Fibroblast of pulmonary artery (primary cell): ENCODE results near the gene CASZ1.

ENCODE experiments used
- DNase-seq: peaks from one replicate; pipeline ENCODE4 v3.0.0-alpha.2; 2010; ENCODE audit warnings: low read depth
- H3K4me3 ChIP-seq: replicated peaks from 2 replicates; pipeline ENCODE4 v1.5.1; 2011; ENCODE audit warnings: low read depth, mild to moderate bottlenecking, control low read depth, low read length, moderate library complexity
- TF ChIP-seq, protein P1 (sequence below): IDR thresholded peaks from 2 replicates; pipeline ENCODE4 v1.5.1; 2011; ENCODE audit warnings: mild to moderate bottlenecking, control low read depth, low read length, inconsistent platforms; ENCODE audit errors: missing control alignments

The CASZ1 gene

DNA sequence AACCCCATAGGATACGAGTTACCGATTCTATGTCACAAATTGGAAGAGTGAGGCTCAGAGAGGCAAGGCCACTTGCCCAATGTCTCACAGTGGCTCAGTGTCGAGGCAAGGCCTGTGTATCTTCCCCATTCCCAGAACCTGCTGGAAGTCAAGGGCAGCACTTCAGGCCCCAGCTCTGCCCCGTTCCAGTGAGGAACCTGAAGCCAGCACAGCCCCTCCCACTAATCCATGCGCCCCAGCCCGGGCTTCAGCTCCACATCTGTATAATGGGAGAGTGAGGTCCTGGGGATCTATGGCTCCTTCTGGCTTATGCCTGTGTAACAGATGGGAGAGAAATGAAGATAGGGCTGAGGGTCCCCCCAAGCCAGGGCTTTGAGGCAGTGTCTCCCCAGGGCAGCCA lies 56.3 kb downstream of the CASZ1 start:
- H3K4me3 ChIP-seq: no peak overlapping the region
- TF ChIP-seq, protein P1, sequence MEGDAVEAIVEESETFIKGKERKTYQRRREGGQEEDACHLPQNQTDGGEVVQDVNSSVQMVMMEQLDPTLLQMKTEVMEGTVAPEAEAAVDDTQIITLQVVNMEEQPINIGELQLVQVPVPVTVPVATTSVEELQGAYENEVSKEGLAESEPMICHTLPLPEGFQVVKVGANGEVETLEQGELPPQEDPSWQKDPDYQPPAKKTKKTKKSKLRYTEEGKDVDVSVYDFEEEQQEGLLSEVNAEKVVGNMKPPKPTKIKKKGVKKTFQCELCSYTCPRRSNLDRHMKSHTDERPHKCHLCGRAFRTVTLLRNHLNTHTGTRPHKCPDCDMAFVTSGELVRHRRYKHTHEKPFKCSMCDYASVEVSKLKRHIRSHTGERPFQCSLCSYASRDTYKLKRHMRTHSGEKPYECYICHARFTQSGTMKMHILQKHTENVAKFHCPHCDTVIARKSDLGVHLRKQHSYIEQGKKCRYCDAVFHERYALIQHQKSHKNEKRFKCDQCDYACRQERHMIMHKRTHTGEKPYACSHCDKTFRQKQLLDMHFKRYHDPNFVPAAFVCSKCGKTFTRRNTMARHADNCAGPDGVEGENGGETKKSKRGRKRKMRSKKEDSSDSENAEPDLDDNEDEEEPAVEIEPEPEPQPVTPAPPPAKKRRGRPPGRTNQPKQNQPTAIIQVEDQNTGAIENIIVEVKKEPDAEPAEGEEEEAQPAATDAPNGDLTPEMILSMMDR: no peak
- no peak for DNase-seq

DNA sequence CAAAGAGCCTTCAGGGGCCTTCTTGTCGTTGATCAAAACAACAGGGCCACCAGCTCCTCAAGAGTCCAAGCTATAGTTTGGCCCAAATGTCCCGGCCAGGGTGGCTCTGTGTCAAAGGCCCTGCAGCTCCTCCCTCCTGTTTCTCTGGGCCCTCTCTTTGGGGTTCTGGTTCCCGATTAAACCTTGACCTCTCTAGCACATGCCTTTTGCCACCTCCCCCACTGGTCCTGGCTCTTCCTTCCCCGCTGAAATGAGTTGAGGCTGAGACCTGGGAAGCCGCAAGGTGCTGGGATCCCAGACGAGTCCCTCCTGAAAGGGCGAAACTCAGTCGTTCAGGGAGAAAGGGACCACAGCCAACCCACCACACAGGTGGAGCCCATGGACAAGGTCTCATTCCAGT lies 56.9 kb downstream of the CASZ1 start:
- no peak for DNase-seq
- H3K4me3 ChIP-seq: no peak overlapping the region
- TF ChIP-seq, protein P1: no peak

DNA sequence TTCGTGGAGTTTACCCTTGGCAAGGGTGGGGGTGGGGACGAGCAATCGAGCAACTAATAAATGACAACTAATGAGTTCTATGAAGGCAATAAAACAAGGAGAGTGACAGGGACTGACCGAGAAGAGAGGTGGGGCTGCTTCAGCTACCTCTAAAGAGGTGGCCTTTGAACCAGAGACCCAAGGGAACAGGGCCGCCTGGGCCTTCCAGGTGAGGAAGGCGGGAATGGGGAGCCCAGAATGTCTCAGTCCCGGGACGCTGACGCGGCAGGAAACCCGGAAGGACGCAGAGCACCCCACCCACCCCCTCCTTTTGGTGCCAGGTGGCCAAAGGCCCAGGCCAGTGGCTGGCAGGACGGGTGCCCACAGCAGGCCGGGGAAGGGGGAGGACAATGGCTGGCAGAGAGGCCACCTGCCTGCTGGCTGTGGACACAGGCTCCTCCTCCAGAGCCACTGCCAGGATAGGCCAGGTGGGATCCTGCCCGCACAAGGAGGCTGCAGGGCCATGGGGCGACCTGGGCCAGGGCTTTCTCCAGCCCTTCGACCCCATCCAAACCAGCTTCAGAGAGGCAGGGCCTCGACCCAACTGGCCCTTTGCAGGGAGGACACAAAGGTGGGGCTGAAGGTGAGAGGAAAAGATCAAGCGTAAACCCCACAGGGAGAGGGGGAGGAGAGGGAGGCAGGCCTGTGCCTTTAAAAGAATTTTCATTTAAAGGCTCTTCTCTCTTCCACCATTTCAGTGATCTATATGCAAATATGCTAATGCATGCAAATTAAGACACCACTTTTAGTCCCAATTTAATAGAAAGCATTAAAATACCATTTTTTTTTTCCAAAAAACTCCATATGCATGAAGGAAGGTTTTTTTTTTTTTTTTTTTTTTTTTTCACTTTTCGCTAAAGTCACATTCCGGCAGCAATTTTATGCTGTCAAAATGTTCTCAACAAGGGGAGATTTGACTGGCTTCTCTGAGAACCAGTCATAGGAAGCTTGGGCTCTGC lies 58.1 kb downstream of the CASZ1 start:
- DNase-seq: no peak
- TF ChIP-seq, protein P1: no peak
- H3K4me3 ChIP-seq: no peak overlapping the region

DNA sequence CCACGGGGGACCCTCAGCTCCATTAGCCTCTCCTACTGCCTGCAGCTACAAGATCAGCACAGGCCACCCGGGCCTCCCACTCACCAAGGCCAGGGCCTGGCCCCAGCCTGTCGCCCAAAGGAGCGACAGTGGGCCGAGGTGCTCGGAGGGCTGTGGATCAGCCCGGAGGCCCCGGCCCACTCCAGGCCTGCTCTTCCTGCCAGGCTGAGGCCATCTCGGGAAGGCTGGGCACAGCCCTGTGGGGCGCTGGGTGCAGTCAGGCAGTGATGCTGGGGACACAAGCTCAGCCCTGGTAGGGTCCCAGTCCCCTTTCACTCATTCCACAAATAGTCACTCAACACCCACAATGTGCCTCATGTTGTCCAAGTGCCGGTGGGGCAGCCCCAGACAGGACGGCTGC lies 58.8 kb downstream of the CASZ1 start:
- H3K4me3 ChIP-seq: no peak overlapping the region
- DNase-seq: no peak
- TF ChIP-seq, protein P1: no peak

DNA sequence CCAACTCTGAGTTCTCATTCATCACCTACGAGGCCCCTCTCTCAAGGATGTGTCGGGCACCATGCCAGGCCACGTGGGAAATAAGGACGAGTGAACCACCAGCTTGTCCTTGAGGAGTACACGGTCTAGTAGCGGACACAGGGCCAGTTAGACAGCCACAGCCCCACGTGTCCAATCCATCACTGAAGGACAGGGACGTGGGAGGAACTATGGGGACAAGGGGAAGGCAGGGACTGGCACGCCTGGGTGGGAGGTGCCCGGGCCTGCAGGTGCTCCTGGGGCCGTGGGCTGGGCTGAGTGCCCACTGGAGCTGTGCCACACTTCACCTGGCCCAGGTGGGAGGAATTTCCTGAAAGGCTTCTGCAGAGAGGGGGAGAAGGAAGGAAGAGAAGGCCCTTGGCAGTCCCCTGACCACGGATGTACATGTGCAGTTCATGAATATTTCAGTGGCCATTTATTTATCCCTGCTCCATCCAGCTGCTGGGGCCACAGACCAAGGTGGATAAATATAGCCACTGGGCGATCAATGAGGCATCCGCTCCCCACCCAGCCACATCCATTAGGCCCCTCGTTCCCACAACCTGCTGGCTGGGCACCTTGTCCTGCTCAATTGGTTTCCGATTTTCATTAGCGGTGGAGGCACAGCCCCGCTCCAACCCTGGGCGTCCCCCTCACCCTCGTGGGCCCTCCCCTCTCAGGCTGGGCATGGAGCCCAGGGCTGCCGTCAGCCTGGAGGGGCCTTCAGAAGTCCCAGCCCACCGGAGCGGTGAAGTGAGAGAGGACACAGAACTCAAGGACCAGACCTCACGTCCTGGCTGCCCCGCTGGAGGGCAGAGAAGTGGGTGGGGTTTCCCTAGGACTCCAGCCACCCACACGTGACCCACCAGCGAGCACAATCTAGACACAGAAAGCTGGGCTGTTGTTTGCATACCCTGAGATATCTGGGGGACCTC lies 59.5 kb downstream of the CASZ1 start:
- no peak for DNase-seq
- no peak overlapping the region for H3K4me3 ChIP-seq
- TF ChIP-seq, protein P1: no peak

DNA sequence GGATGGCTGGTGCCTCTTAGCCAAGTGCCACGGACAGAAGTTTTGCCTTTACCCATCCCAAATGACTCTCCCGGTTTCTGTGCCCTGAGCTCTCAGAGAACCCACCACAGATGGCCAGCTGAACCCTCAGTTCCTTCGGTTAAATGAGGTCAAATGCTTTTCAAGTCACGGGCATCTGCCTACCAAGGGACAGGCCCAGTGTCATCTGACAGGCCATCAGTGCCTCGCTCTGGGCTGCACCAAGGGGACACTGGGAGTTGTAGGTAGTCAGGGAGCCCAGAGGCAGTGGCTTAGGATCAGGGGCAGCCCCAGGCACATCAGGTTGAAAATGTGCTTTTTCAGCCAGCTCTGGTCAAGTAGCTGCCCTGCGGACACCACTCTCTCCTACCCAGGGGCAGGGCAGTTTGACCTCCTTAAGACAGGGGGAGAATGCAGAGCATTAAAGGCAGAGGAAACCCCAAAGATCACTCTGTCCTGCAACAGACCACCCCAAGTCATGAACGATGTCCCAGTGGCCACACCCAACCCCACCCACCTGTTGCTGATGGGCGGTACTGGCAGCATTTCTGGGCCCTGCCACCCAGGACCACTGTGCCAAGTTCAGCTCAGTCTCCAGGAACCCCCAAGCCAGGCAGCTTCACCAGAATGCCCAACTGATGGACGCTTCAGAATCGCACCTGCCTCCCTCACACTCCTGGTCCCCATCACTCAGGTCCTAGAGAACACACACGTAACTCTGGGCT lies 60.7 kb downstream of the CASZ1 start:
- no peak overlapping the region for H3K4me3 ChIP-seq
- DNase-seq: no peak
- TF ChIP-seq, protein P1: no peak
